GM12878 (cell line): Measurements from ENCODE around the gene PPP5C. TPM values are rescaled to one million over a fixed set of nuclear protein-coding genes. Genes with fewer than 3 reads are reported as not detected.

ENCODE experiments used
- ATAC-seq: fragments of 200-7000 bp; cut with Tn5 transposase; 3 replicates; pipeline ENCODE4 v1.9.1; 2020; ENCODE audit warnings: mild to moderate bottlenecking, moderate library complexity
- BruUV-seq: library from RNA; stranded (reverse); fragments of 400-500 nt; replicated peaks from 2 replicates; lab custom pipeline; 2021; lab: Mats Ljungman, UMichigan
- CTCF ChIA-PET: fragments of 300-600 bp; sonication (Branson Sonifier 250); formaldehyde crosslinking; extraction: SDS; loops from one replicate; lab custom pipeline; 2021; ENCODE audit warnings: inconsistent platforms; lab: Yijun Ruan, JAX
- POLR2A ChIA-PET: fragments of 350-600 bp; formaldehyde crosslinking; extraction: SDS; loops from one replicate; lab custom pipeline; 2021; ENCODE audit warnings: inconsistent platforms; lab: Charles Lee
- RAD21 ChIA-PET: fragments of 300-600 bp; sonication (Branson Sonifier 250); formaldehyde crosslinking; loops from one replicate; lab custom pipeline; 2023; ENCODE audit warnings: antibody characterized with exemption; ENCODE audit not compliant: unreplicated experiment; lab: Charles Lee
- SMC1A ChIA-PET: fragments of 300-600 bp; sonication (Branson Sonifier 250); formaldehyde crosslinking; loops from one replicate; lab custom pipeline; 2023; ENCODE audit not compliant: unreplicated experiment, uncharacterized antibody; lab: Charles Lee
- DNase-seq: peaks from one replicate; pipeline ENCODE4 v3.0.0-alpha.2; 2011; ENCODE audit warnings: low read depth, low spot score
- FAIRE-seq: peaks from 3 replicates; lab custom pipeline; 2011; peaks lifted over from hg19 to GRCh38; lab: Jason Lieb, UNC
- H2AFZ ChIP-seq: 2 replicates; pipeline ENCODE4 v1.6.0; 2011; ENCODE audit warnings: low read depth, low read length, control low read depth; ENCODE audit not compliant: control insufficient read depth
- H3K27ac ChIP-seq: 2 replicates; pipeline ENCODE4 v1.5.1; 2011; ENCODE audit warnings: control low read depth; ENCODE audit not compliant: control insufficient read depth, insufficient read depth
- H3K27me3 ChIP-seq, 2 experiments: replicated peaks in 1 of 2; 2 replicates each; pipeline versions ENCODE4 v1.6.0 to v1.6.1; 2011; ENCODE audit warnings: low read length in 1 of 2; ENCODE audit not compliant: control insufficient read depth in 2 of 2, insufficient read depth in 2 of 2
- H3K36me3 ChIP-seq, 2 experiments: 2 replicates each; pipeline ENCODE4 v1.5.1; 2011; ENCODE audit warnings: low read length in 1 of 2; ENCODE audit not compliant: control insufficient read depth in 2 of 2, insufficient read depth in 2 of 2
- H3K4me1 ChIP-seq: 2 replicates; pipeline ENCODE4 v1.6.1; 2011; ENCODE audit warnings: mild to moderate bottlenecking, low read length, moderate library complexity, mixed read lengths; ENCODE audit not compliant: control insufficient read depth, insufficient read depth
- H3K4me2 ChIP-seq: 2 replicates; pipeline ENCODE4 v1.6.0; 2011; ENCODE audit warnings: control low read depth; ENCODE audit not compliant: control insufficient read depth, insufficient read depth
- H3K4me3 ChIP-seq: fragments of 200-600 bp; sonication (generic); 2 replicates; pipeline ENCODE4 v1.5.1; 2016
- H3K79me2 ChIP-seq: 2 replicates; pipeline ENCODE4 v1.6.0; 2011; ENCODE audit warnings: low read length; ENCODE audit not compliant: control insufficient read depth, insufficient read depth
- H3K9ac ChIP-seq: 2 replicates; pipeline ENCODE4 v1.8.0; 2011; ENCODE audit warnings: low read length, control low read depth, mixed read lengths; ENCODE audit not compliant: control insufficient read depth, insufficient read depth
- H3K9me3 ChIP-seq: replicated peaks from 3 replicates; pipeline ENCODE4 v1.5.1; 2011; ENCODE audit warnings: mild to moderate bottlenecking, low read length; ENCODE audit not compliant: control insufficient read depth, insufficient read depth
- H4K20me1 ChIP-seq: 2 replicates; pipeline ENCODE4 v1.6.0; 2011; ENCODE audit not compliant: control insufficient read depth, insufficient read depth
- CHD2 ChIP-seq: IDR thresholded peaks from 2 replicates; pipeline ENCODE4 v1.6.1; 2011; ENCODE audit warnings: low read depth, low read length, improper control_type of control experiment, borderline replicate concordance
- EP300 ChIP-seq, 2 experiments: fragments of 150-350 bp in 1 of 2; IDR thresholded peaks; 2 replicates each; pipeline ENCODE4 v1.6.1; 2011 to 2012; ENCODE audit warnings: low read depth in 2 of 2, low read length in 2 of 2, borderline replicate concordance in 1 of 2, improper control_type of control experiment in 1 of 2, inconsistent platforms in 1 of 2; ENCODE audit not compliant: control insufficient read depth in 1 of 2
- FOXM1 ChIP-seq: IDR thresholded peaks from 2 replicates; pipeline ENCODE4 v1.6.1; 2012; ENCODE audit warnings: low read depth, mild to moderate bottlenecking, inconsistent platforms, low read length, moderate library complexity
- PML ChIP-seq: IDR thresholded peaks from 2 replicates; pipeline ENCODE4 v1.6.1; 2012; ENCODE audit warnings: low read length, inconsistent platforms
- POU2F2 ChIP-seq: IDR thresholded peaks from 3 replicates; pipeline ENCODE4 v1.6.1; 2011; ENCODE audit warnings: low read depth, mild to moderate bottlenecking, low read length, borderline replicate concordance
- RAD21 ChIP-seq: IDR thresholded peaks from 2 replicates; pipeline ENCODE4 v1.6.1; 2011; ENCODE audit warnings: mild to moderate bottlenecking, low read depth, low read length, moderate library complexity; ENCODE audit not compliant: insufficient read depth
- RFX5 ChIP-seq: IDR thresholded peaks from 2 replicates; pipeline ENCODE4 v1.6.1; 2011; ENCODE audit warnings: low read depth, low read length, improper control_type of control experiment
- SIX5 ChIP-seq: IDR thresholded peaks from 2 replicates; pipeline ENCODE4 v1.6.1; 2011; ENCODE audit warnings: mild to moderate bottlenecking, low read depth, low read length, moderate library complexity; ENCODE audit not compliant: severe bottlenecking
- SP1 ChIP-seq: IDR thresholded peaks from one replicate; pipeline ENCODE4 v1.6.1; 2011; ENCODE audit warnings: low read depth, low read length
- TARDBP ChIP-seq: IDR thresholded peaks from 2 replicates; pipeline ENCODE4 v1.6.1; 2016; ENCODE audit warnings: borderline replicate concordance
- TCF12 ChIP-seq: IDR thresholded peaks from 2 replicates; pipeline ENCODE4 v1.6.1; 2011; ENCODE audit warnings: low read depth, mild to moderate bottlenecking, low read length
- YBX1 ChIP-seq: fragments of 450-650 bp; IDR thresholded peaks from 2 replicates; pipeline ENCODE4 v1.6.1; 2016; ENCODE audit warnings: antibody characterized with exemption
- ZNF622 ChIP-seq: fragments of 450-650 bp; IDR thresholded peaks from 2 replicates; pipeline ENCODE4 v1.6.1; 2017; ENCODE audit warnings: mild to moderate bottlenecking, inconsistent platforms
- ZSCAN29 ChIP-seq: fragments of 450-650 bp; IDR thresholded peaks from 2 replicates; pipeline ENCODE4 v1.6.1; 2017; ENCODE audit warnings: mild to moderate bottlenecking, moderate library complexity
- WGBS: methylation state at CpG from one replicate; pipeline ENCODE4 v1.1.6; 2016; ENCODE audit warnings: low lambda C conversion rate; ENCODE audit not compliant: insufficient replicate concordance, insufficient coverage; ENCODE audit errors: missing lambda C conversion rate; 5-methylcytosine and 5-hydroxymethylcytosine counted together
- in situ Hi-C: fragments of 300-500 bp; cut with MboI; formaldehyde crosslinking; loops from 9 replicates; pipeline ENCODE4 v1.14.3; 2018; ENCODE audit warnings: mixed read lengths
- intact Hi-C: fragments of 100-400 bp; cut with micrococcal nuclease; formaldehyde crosslinking; loops from one replicate; pipeline ENCODE4 v1.14.2; 2022; ENCODE audit not compliant: unreplicated experiment
- polyA plus RNA-seq, 11 experiments: library from polyadenylated mRNA; depleted of rRNA in 4 of 11; unstranded in 6 of 11; stranded (reverse) in 5 of 11; fragments of >200 nt; fragmentation: Nextera tagmentation in 4 of 11; fragmentation: Illumina TruSeq in 1 of 11; extraction: Ambion mirVana in 4 of 11; extraction: Trizol in 1 of 11; gene quantifications; 1 replicate in 1 of 11; 2 replicates in 10 of 11; pipeline versions ENCODE4 v1.2.1 to v1.2.3, GENCODE V29; 2011 to 2016; ENCODE audit warnings: inconsistent platforms in 2 of 11, missing spikeins in 2 of 11, low read depth in 1 of 11
- total RNA-seq, 4 experiments: library from RNA; depleted of rRNA in 3 of 4; stranded (reverse); fragments of >200 nt in 3 of 4; fragmentation: Illumina TruSeq in 1 of 4; extraction: Trizol in 1 of 4; gene quantifications; 2 replicates each; pipeline versions ENCODE4 v1.2.1 to v1.2.3, GENCODE V29; 2013 to 2021
- TF ChIP-seq, protein P1 (sequence below): IDR thresholded peaks from 2 replicates; pipeline ENCODE4 v1.6.1; 2012; ENCODE audit warnings: low read depth, low read length, improper control_type of control experiment
- TF ChIP-seq, protein P2 (sequence below): fragments of 450-650 bp; IDR thresholded peaks from 2 replicates; pipeline ENCODE4 v1.6.1; 2017; ENCODE audit warnings: mild to moderate bottlenecking
- TF ChIP-seq, protein P3 (sequence below): fragments of 450-650 bp; IDR thresholded peaks from 2 replicates; pipeline ENCODE4 v1.6.1; 2017; ENCODE audit warnings: borderline replicate concordance
- TF ChIP-seq, protein P4 (sequence below): fragments of 450-650 bp; IDR thresholded peaks from 2 replicates; pipeline ENCODE4 v1.6.1; 2017; ENCODE audit warnings: mild to moderate bottlenecking, low read depth, inconsistent platforms; ENCODE audit not compliant: poor library complexity, severe bottlenecking

Gene PPP5C
- total and polyA plus RNA-seq, 10 of the 15 experiments (the other 5 are each of a cell fraction or from before 2014, with no cell fraction given) = 1.1 to 154 (median 94.5) TPM

DNA sequence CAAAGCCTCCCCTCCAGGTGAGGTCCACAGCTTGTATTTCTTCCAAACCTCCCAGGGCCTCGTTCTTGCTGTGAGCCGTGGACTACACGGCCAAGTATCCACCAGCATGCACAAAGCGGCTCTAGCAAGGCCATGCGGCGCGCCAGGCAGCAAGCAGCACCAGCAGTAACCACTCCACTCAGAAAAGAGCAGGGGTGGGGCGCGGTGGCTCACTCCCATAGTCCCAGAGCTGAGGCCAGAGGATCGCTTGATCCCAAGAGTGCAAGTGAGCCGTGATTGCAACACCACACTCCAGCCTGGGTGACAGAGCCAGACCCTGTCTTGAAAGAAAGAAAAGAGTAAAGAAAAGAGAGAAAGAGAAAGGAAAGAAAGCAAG, 61.8 kb downstream of the PPP5C start:
- intact Hi-C loops = no loop called here
- peaks cover 0 to 3% of the 10 kb centered on the region in 2 experiments; a peak in 3 of 4 replicates for H3K27me3 ChIP-seq
- no peaks in the 10 kb centered on the region for H3K79me2 ChIP-seq
- ATAC-seq = no peak
- 1% methylated on average over 11 of the region's 11 CpGs for WGBS
- no peaks in the 10 kb centered on the region for H4K20me1 ChIP-seq
- ChIA-PET POLR2A (no interaction called here), RAD21 (no interaction called here), SMC1A (no interaction called here), CTCF (no interaction called here)
- no peak overlapping the region for H3K4me3 ChIP-seq
- no peak for FAIRE-seq
- no peak overlapping the region for H2AFZ ChIP-seq
- no peaks in the 10 kb centered on the region for H3K36me3 ChIP-seq
- TF ChIP-seq, protein P1, sequence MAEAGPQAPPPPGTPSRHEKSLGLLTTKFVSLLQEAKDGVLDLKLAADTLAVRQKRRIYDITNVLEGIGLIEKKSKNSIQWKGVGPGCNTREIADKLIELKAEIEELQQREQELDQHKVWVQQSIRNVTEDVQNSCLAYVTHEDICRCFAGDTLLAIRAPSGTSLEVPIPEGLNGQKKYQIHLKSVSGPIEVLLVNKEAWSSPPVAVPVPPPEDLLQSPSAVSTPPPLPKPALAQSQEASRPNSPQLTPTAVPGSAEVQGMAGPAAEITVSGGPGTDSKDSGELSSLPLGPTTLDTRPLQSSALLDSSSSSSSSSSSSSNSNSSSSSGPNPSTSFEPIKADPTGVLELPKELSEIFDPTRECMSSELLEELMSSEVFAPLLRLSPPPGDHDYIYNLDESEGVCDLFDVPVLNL = no peak
- TF ChIP-seq, protein P2, sequence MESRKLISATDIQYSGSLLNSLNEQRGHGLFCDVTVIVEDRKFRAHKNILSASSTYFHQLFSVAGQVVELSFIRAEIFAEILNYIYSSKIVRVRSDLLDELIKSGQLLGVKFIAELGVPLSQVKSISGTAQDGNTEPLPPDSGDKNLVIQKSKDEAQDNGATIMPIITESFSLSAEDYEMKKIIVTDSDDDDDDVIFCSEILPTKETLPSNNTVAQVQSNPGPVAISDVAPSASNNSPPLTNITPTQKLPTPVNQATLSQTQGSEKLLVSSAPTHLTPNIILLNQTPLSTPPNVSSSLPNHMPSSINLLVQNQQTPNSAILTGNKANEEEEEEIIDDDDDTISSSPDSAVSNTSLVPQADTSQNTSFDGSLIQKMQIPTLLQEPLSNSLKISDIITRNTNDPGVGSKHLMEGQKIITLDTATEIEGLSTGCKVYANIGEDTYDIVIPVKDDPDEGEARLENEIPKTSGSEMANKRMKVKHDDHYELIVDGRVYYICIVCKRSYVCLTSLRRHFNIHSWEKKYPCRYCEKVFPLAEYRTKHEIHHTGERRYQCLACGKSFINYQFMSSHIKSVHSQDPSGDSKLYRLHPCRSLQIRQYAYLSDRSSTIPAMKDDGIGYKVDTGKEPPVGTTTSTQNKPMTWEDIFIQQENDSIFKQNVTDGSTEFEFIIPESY = no peak
- no peak for TF ChIP-seq PML
- no peak for TF ChIP-seq RFX5
- TF ChIP-seq, protein P3, sequence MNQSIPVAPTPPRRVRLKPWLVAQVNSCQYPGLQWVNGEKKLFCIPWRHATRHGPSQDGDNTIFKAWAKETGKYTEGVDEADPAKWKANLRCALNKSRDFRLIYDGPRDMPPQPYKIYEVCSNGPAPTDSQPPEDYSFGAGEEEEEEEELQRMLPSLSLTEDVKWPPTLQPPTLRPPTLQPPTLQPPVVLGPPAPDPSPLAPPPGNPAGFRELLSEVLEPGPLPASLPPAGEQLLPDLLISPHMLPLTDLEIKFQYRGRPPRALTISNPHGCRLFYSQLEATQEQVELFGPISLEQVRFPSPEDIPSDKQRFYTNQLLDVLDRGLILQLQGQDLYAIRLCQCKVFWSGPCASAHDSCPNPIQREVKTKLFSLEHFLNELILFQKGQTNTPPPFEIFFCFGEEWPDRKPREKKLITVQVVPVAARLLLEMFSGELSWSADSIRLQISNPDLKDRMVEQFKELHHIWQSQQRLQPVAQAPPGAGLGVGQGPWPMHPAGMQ = no peak
- no peak for TF ChIP-seq EP300 (IDR thresholded peaks at IDR 0.05; ENCODE audit: borderline replicate concordance in 1 of 2, control insufficient read depth in 1 of 2, low read depth in 2 of 2, low read length in 2 of 2)
- no peak for TF ChIP-seq RAD21
- TF ChIP-seq, protein P4, sequence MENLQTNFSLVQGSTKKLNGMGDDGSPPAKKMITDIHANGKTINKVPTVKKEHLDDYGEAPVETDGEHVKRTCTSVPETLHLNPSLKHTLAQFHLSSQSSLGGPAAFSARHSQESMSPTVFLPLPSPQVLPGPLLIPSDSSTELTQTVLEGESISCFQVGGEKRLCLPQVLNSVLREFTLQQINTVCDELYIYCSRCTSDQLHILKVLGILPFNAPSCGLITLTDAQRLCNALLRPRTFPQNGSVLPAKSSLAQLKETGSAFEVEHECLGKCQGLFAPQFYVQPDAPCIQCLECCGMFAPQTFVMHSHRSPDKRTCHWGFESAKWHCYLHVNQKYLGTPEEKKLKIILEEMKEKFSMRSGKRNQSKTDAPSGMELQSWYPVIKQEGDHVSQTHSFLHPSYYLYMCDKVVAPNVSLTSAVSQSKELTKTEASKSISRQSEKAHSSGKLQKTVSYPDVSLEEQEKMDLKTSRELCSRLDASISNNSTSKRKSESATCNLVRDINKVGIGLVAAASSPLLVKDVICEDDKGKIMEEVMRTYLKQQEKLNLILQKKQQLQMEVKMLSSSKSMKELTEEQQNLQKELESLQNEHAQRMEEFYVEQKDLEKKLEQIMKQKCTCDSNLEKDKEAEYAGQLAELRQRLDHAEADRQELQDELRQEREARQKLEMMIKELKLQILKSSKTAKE = no peak
- TF ChIP-seq CHD2 = no peak
- no peak for TF ChIP-seq SIX5
- no peak for TF ChIP-seq FOXM1
- no peak for TF ChIP-seq TARDBP
- no peak for TF ChIP-seq TCF12
- no peak for TF ChIP-seq SP1
- no peak for TF ChIP-seq YBX1
- TF ChIP-seq POU2F2 = no peak
- no peak for TF ChIP-seq ZSCAN29
- no peak for TF ChIP-seq ZNF622
- in situ Hi-C loops = no loop called here
- no peak overlapping the region for H3K4me2 ChIP-seq
- DNase-seq = no peak
- no peak overlapping the region for H3K27ac ChIP-seq
- no peaks in the 10 kb centered on the region for H3K4me1 ChIP-seq
- BruUV-seq = no TSS peak
- H3K9me3 ChIP-seq = no peaks in the 10 kb centered on the region
- no peak overlapping the region for H3K9ac ChIP-seq
